Measurements from ENCODE around the gene SOS2. TPM values are rescaled to one million over a fixed set of nuclear protein-coding genes. Genes with fewer than 3 reads are reported as not detected.
A peak's percentile ranks its signal among the peaks of the same experiment; 100 is the strongest.

Gene SOS2
- total and polyA plus RNA-seq, 7 donors = 11.2 to 40.4 (median 31.9) TPM

- Histone ChIP-seq H3K36me3 (peaks cover 0 to 9% (median 0%) of the 10 kb centered on the region in 4 donors), H3K4me1 (no peaks in the 10 kb centered on the region), H3K27ac (no peak overlapping the region), H3K4me3 (no peak overlapping the region), H3K9me3 (no peaks in the 10 kb centered on the region), H3K27me3 (no peaks in the 10 kb centered on the region)
- no peak for DNase-seq
- intact Hi-C loops (cut with DNase I) = no loop called here
- TF ChIP-seq POLR2AphosphoS5 (IDR thresholded peaks at IDR 0.05) = no peak
- no peak for TF ChIP-seq POLR2A (IDR thresholded peaks at IDR 0.05)
- TF ChIP-seq CTCF (IDR thresholded peaks at IDR 0.05) = no peak
- WGBS, 2 donors = 82 to 86% methylated on average over 4 of the region's 4 CpGs
Observed at GRCh38 chr14:50263321-50263720, 31.9 kb upstream of the SOS2 start.

- WGBS, 2 donors = 79 to 82% methylated on average over 2 of the region's 2 CpGs
- TF ChIP-seq POLR2A (IDR thresholded peaks at IDR 0.05) (no peak), EP300 (IDR thresholded peaks at IDR 0.05) (no peak), POLR2AphosphoS5 (IDR thresholded peaks at IDR 0.05) (no peak), CTCF (IDR thresholded peaks at IDR 0.05) (no peak)
- Histone ChIP-seq H3K4me1 (no peaks in the 10 kb centered on the region), H3K27ac (no peak overlapping the region), H3K4me3 (no peak overlapping the region), H3K27me3 (no peaks in the 10 kb centered on the region), H3K36me3 (peaks cover 0 to 9% (median 0%) of the 10 kb centered on the region in 4 donors), H3K9me3 (no peaks in the 10 kb centered on the region)
- intact Hi-C loops (cut with DNase I) = no loop called here
- no peak for DNase-seq
Observed at GRCh38 chr14:50262865-50263264, 31.5 kb upstream of the SOS2 start.

- Histone ChIP-seq H3K27ac (no peak overlapping the region), H3K4me1 (no peaks in the 10 kb centered on the region), H3K27me3 (no peaks in the 10 kb centered on the region), H3K36me3 (peaks cover 0 to 9% (median 0%) of the 10 kb centered on the region in 4 donors), H3K9me3 (no peaks in the 10 kb centered on the region), H3K4me3 (no peak overlapping the region)
- intact Hi-C loops (cut with DNase I) = no loop called here
- no peak for DNase-seq
- 34 to 51% methylated on average over 3 of the region's 3 CpGs for WGBS, 2 donors
- no peak for TF ChIP-seq POLR2A (IDR thresholded peaks at IDR 0.05)
- peak in 3 of 4 experiments; percentile 22 to 40 (median 29) for TF ChIP-seq CTCF (IDR thresholded peaks at IDR 0.05)
- TF ChIP-seq EP300 (IDR thresholded peaks at IDR 0.05) = no peak
- no peak for TF ChIP-seq POLR2AphosphoS5 (IDR thresholded peaks at IDR 0.05)
Observed at GRCh38 chr14:50260511-50260910, 29.1 kb upstream of the SOS2 start.

GRCh38 chr14:50260072-50260471 is 28.7 kb upstream of the SOS2 start:
- 86 to 89% methylated on average over 3 of the region's 3 CpGs for WGBS, 2 donors

More at GRCh38 chr14:50260072-50260471, 28.7 kb upstream of the SOS2 start:
- no peak for DNase-seq
- H3K4me1 ChIP-seq = no peaks in the 10 kb centered on the region
- H3K4me3 ChIP-seq = no peak overlapping the region
- no peak for TF ChIP-seq EP300 (IDR thresholded peaks at IDR 0.05)
- TF ChIP-seq POLR2A (IDR thresholded peaks at IDR 0.05) = no peak
- TF ChIP-seq POLR2AphosphoS5 (IDR thresholded peaks at IDR 0.05) = no peak
- no peak for TF ChIP-seq CTCF (IDR thresholded peaks at IDR 0.05)
- no peak overlapping the region for H3K27ac ChIP-seq
- intact Hi-C loops (cut with DNase I) = no loop called here
- no peaks in the 10 kb centered on the region for H3K9me3 ChIP-seq
- H3K27me3 ChIP-seq = no peaks in the 10 kb centered on the region
- H3K36me3 ChIP-seq = peaks cover 0 to 9% (median 0%) of the 10 kb centered on the region in 4 donors
